CD4-positive, alpha-beta T cell treated with Interleukin-21 for 1 hour (primary cell): ENCODE results near the gene FOXN1.
A peak's percentile ranks its signal among the peaks of the same experiment; 100 is the strongest.
"Not testable (repeated sequence)": the region's sequence is repeated elsewhere in the genome, so short reads cannot be mapped to it uniquely, and the experiment has no call there.

Experiments used
- DNase-seq: peaks from one replicate; pipeline ENCODE4 v3.0.0-alpha.2; 2020

Gene FOXN1

GRCh38 chr17:28549236-28550132, 43.3 kb downstream of the FOXN1 start:
- peak; percentile 81 for DNase-seq

GRCh38 chr17:28550858-28551257, 44.7 kb downstream of the FOXN1 start:
- DNase-seq: no peak

- no peak for DNase-seq
These were observed 45.5 kb downstream of the FOXN1 start for GRCh38 chr17:28551421-28552175.

- DNase-seq: peak; percentile 78
These were observed 46.2 kb downstream of the FOXN1 start, which contains the start of gene UNC119 for GRCh38 chr17:28552176-28552999. Gene UNC119 (minus strand): TSS chr17:28552624. CDS start chr17:28552557, 67 bp downstream.

- DNase-seq: no peak
These were observed 46.9 kb downstream of the FOXN1 start for GRCh38 chr17:28553000-28553505.

- no peak for DNase-seq
These were observed 48.4 kb downstream of the FOXN1 start for GRCh38 chr17:28554565-28554964.

GRCh38 chr17:28555022-28555421, 48.9 kb downstream of the FOXN1 start:
- DNase-seq: no peak

- no peak for DNase-seq
These were observed 57.3 kb downstream of the FOXN1 start for GRCh38 chr17:28563475-28563874.

- no peak for DNase-seq
These were observed 61.5 kb downstream of the FOXN1 start for GRCh38 chr17:28567604-28568003.

GRCh38 chr17:28569446-28569845, 63.3 kb downstream of the FOXN1 start:
- no peak for DNase-seq

- DNase-seq: peak; percentile 55
These were observed 64.7 kb downstream of the FOXN1 start for GRCh38 chr17:28570716-28571360.

GRCh38 chr17:28571361-28572122, 65.4 kb downstream of the FOXN1 start, which contains the start of gene PIGS:
Gene PIGS (minus strand): TSS chr17:28571524. CDS start chr17:28571496, 28 bp downstream.
- DNase-seq: peak; percentile 91

- no peak for DNase-seq
These were observed 66.3 kb downstream of the FOXN1 start for GRCh38 chr17:28572259-28573039.

- no peak for DNase-seq
These were observed 66.9 kb downstream of the FOXN1 start for GRCh38 chr17:28573040-28573380.

- no peak for DNase-seq
These were observed 67.4 kb downstream of the FOXN1 start for GRCh38 chr17:28573521-28573920.

- DNase-seq: no peak
These were observed 67.9 kb downstream of the FOXN1 start for GRCh38 chr17:28573966-28574480.

GRCh38 chr17:28574526-28574925, 68.4 kb downstream of the FOXN1 start:
- no peak for DNase-seq

GRCh38 chr17:28575126-28575795, 69.1 kb downstream of the FOXN1 start:
- no peak for DNase-seq

GRCh38 chr17:28576016-28576415, 69.9 kb downstream of the FOXN1 start:
- not testable (repeated sequence) for DNase-seq
